DND-41 (cell line): ENCODE measurements around the gene PITX3.

ENCODE experiments used
- ATAC-seq: fragments of 200-7000 bp; cut with Tn5 transposase; 3 replicates; pipeline ENCODE4 v1.9.1; 2021; ENCODE audit warnings: low read depth; ENCODE audit not compliant: insufficient read depth
- DNase-seq: peaks from one replicate; pipeline ENCODE4 v3.0.0-alpha.2; 2020
- H2AFZ ChIP-seq: 2 replicates; pipeline ENCODE4 v1.6.0; 2012; ENCODE audit warnings: low read depth, low read length
- H3K27ac ChIP-seq: 2 replicates; pipeline ENCODE4 v1.5.1; 2012; ENCODE audit warnings: low read length, inconsistent platforms
- H3K27me3 ChIP-seq: fragments of 200-600 bp; sonication (generic); 2 replicates; pipeline ENCODE4 v1.6.0; 2012; ENCODE audit warnings: low read length, mild to moderate bottlenecking, inconsistent platforms; ENCODE audit not compliant: insufficient read depth, poor library complexity
- H3K36me3 ChIP-seq: 2 replicates; pipeline ENCODE4 v1.5.1; 2012; ENCODE audit warnings: low read length, inconsistent platforms; ENCODE audit not compliant: insufficient read depth
- H3K4me1 ChIP-seq: 2 replicates; pipeline ENCODE4 v1.5.1; 2012; ENCODE audit warnings: mild to moderate bottlenecking, low read length; ENCODE audit not compliant: insufficient read depth
- H3K4me2 ChIP-seq: 2 replicates; pipeline ENCODE4 v1.6.0; 2012; ENCODE audit warnings: mild to moderate bottlenecking, moderate library complexity, low read length, inconsistent platforms; ENCODE audit not compliant: insufficient read depth
- H3K4me3 ChIP-seq, 2 experiments: fragments of 200-600 bp in 1 of 2; shearing (Covaris generic) in 1 of 2; 2 replicates each; pipeline ENCODE4 v1.5.1; 2012 to 2016; ENCODE audit warnings: inconsistent platforms in 2 of 2, low read length in 2 of 2, mild to moderate bottlenecking in 2 of 2, low read depth in 1 of 2, moderate library complexity in 1 of 2
- H3K79me2 ChIP-seq: 2 replicates; pipeline ENCODE4 v1.6.0; 2012; ENCODE audit warnings: low read length, inconsistent platforms; ENCODE audit not compliant: insufficient read depth
- H3K9ac ChIP-seq: 2 replicates; pipeline ENCODE4 v1.6.0; 2012; ENCODE audit warnings: low read depth, mild to moderate bottlenecking, inconsistent platforms, low read length, moderate library complexity
- H3K9me3 ChIP-seq: 2 replicates; pipeline ENCODE4 v1.5.1; 2012; ENCODE audit warnings: low read length, moderate library complexity, mild to moderate bottlenecking, inconsistent platforms; ENCODE audit not compliant: insufficient read depth, severe bottlenecking
- H4K20me1 ChIP-seq: 2 replicates; pipeline ENCODE4 v1.6.0; 2012; ENCODE audit warnings: low read length; ENCODE audit not compliant: insufficient read depth
- EZH2 ChIP-seq: IDR thresholded peaks from 3 replicates; pipeline ENCODE4 v1.6.1; 2012; ENCODE audit warnings: borderline replicate concordance, low read depth, mild to moderate bottlenecking, moderate library complexity, low read length, inconsistent platforms; ENCODE audit not compliant: severe bottlenecking
- TF ChIP-seq, protein P1 (sequence below): IDR thresholded peaks from 2 replicates; pipeline ENCODE4 v1.5.1; 2012; ENCODE audit warnings: borderline replicate concordance, low read length, moderate library complexity, mild to moderate bottlenecking; ENCODE audit not compliant: poor library complexity, severe bottlenecking; ENCODE audit errors: extremely low read depth

PITX3 gene

DNA sequence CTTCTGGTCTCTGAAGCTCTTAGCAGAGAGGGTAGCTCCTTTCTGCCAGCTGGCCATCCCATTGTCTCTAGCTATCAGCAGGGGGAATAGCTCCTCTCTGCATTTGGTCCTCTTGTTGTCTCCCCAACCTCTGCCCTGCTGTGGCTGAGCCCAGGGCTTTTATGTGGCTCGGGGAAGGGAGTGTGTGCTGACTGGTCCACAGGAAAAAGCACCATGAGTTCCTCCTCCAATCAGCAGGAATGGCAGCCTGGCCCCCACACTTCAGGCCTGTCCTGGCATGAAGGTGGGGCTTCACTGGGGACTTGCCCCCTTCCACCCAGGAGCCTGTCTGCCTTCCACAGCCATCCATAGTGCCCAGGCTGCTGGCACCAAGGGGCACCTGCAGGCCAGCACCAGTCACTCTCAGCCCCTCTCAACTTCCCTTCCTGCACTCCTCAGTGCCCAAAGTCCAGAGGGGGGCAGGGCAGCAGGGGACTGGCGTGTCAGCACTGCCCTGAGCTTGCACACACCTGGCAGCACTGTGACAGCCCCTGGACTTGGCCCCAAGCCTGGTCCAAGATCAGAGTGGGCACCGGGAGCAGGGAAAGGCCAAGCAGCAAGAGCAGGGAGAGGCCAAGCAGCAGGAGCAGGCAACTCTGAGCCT is 52.9 kb downstream of the PITX3 start:
- no peaks in the 10 kb centered on the region for H3K9me3 ChIP-seq
- H3K79me2 ChIP-seq = no peaks in the 10 kb centered on the region
- no peak overlapping the region for H3K4me3 ChIP-seq
- no peak overlapping the region for H3K4me2 ChIP-seq
- ATAC-seq = no peak
- H3K27ac ChIP-seq = no peak overlapping the region
- peaks cover 6% of the 10 kb centered on the region for H3K4me1 ChIP-seq
- no peak for TF ChIP-seq EZH2
- TF ChIP-seq, protein P1, sequence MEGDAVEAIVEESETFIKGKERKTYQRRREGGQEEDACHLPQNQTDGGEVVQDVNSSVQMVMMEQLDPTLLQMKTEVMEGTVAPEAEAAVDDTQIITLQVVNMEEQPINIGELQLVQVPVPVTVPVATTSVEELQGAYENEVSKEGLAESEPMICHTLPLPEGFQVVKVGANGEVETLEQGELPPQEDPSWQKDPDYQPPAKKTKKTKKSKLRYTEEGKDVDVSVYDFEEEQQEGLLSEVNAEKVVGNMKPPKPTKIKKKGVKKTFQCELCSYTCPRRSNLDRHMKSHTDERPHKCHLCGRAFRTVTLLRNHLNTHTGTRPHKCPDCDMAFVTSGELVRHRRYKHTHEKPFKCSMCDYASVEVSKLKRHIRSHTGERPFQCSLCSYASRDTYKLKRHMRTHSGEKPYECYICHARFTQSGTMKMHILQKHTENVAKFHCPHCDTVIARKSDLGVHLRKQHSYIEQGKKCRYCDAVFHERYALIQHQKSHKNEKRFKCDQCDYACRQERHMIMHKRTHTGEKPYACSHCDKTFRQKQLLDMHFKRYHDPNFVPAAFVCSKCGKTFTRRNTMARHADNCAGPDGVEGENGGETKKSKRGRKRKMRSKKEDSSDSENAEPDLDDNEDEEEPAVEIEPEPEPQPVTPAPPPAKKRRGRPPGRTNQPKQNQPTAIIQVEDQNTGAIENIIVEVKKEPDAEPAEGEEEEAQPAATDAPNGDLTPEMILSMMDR = no peak
- no peak overlapping the region for H2AFZ ChIP-seq
- H3K36me3 ChIP-seq = no peaks in the 10 kb centered on the region
- H3K27me3 ChIP-seq = no peaks in the 10 kb centered on the region
- H4K20me1 ChIP-seq = no peaks in the 10 kb centered on the region
- no peak overlapping the region for H3K9ac ChIP-seq
- DNase-seq = no peak

DNA sequence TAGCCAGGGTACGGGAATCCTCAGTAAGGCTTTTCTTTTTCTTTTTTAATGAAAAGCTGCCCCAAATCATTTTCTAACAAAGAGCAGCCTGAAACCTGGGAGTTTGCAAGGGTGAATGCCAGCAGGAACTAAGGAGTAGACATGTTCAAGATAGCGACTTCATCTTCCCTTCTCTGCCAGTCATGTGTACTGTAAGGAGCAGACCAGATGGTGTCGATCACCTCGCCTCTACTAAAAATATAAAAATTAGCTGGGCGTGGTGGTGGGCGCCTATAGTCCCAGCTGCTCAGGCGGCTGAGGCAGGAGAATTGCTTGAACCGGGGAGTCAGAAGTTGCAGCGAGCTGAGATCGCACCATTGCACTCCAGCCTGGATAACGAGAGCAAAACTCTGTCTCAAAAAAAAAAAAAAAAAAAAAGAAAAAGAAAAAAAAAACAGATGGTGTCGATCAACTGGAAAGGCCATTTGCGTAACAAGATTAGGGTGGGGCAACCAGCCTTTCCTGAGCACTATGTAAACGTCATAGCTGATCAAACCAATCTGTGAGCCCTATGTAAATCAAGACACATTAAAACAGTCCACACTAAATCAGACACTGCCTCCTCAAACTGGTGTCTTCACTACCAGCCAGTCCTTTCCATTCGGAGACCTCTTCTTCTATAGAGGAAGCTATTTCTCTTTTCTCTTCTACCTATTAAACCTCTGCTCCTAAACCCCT is 55.3 kb downstream of the PITX3 start:
- no peak for TF ChIP-seq EZH2
- TF ChIP-seq, protein P1 = no peak
- Histone ChIP-seq H3K9me3 (no peaks in the 10 kb centered on the region), H3K27ac (no peak overlapping the region), H3K36me3 (no peaks in the 10 kb centered on the region), H3K4me1 (peaks cover 6% of the 10 kb centered on the region), H3K9ac (no peak overlapping the region), H4K20me1 (no peaks in the 10 kb centered on the region), H2AFZ (no peak overlapping the region), H3K27me3 (no peaks in the 10 kb centered on the region), H3K4me2 (no peak overlapping the region), H3K79me2 (no peaks in the 10 kb centered on the region), H3K4me3 (no peak overlapping the region)
- DNase-seq = no peak
- ATAC-seq = no peak

DNA sequence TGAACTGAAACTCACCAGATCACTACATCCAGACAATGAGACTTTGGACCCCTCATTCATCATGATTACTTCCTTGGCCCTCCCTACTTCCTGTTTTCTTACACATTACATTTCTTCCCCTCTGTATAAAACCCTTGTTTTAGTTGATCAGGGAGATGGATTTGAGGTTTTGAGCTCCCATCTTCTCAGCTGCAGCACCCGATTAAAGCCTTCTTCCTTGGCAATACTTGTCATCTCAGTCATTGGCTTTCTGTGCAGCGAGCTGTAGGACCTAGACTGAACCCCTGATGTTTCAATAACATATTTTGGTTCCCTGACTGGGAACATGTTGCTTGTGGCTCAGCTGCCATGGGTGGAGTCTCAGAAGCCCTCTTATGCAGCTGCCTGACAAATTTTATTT is 56.0 kb downstream of the PITX3 start:
- ATAC-seq = no peak
- Histone ChIP-seq H3K4me1 (peaks cover 6% of the 10 kb centered on the region), H3K4me2 (no peak overlapping the region), H3K4me3 (no peak overlapping the region), H3K9ac (no peak overlapping the region), H3K9me3 (no peaks in the 10 kb centered on the region), H3K79me2 (no peaks in the 10 kb centered on the region), H3K36me3 (no peaks in the 10 kb centered on the region), H3K27me3 (no peaks in the 10 kb centered on the region), H4K20me1 (no peaks in the 10 kb centered on the region), H2AFZ (no peak overlapping the region), H3K27ac (no peak overlapping the region)
- TF ChIP-seq, protein P1 = no peak
- no peak for TF ChIP-seq EZH2
- DNase-seq = no peak
